HG03097 (cell line): ENCODE measurements around the gene IFI27.

Experiments used
- ATAC-seq: cut with Tn5 transposase; IDR thresholded peaks from one replicate; pipeline ENCODE4 v1.9.1; 2021; ENCODE audit not compliant: unreplicated experiment, low FRiP score

Gene IFI27

DNA sequence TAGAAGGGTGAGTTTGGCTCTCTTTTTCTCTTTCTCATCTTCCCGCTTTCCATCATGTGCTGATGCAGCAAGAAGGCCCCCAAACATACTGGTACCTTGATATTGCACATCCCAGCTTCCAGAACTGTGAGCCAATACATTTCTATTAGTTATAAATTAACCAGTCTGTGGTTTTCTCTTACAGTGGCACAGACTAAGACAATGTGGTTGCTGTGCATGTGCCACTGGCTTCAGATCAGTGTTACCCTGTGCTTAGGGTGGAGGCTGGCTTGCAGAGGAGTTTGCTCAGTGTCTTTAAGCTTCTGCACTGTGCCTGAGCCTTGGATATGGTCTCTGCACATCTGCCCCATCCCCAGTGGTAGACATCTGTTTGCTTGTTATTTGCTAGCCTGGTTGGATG lies 13.3 kb downstream of the IFI27 start:
- no peak for ATAC-seq

DNA sequence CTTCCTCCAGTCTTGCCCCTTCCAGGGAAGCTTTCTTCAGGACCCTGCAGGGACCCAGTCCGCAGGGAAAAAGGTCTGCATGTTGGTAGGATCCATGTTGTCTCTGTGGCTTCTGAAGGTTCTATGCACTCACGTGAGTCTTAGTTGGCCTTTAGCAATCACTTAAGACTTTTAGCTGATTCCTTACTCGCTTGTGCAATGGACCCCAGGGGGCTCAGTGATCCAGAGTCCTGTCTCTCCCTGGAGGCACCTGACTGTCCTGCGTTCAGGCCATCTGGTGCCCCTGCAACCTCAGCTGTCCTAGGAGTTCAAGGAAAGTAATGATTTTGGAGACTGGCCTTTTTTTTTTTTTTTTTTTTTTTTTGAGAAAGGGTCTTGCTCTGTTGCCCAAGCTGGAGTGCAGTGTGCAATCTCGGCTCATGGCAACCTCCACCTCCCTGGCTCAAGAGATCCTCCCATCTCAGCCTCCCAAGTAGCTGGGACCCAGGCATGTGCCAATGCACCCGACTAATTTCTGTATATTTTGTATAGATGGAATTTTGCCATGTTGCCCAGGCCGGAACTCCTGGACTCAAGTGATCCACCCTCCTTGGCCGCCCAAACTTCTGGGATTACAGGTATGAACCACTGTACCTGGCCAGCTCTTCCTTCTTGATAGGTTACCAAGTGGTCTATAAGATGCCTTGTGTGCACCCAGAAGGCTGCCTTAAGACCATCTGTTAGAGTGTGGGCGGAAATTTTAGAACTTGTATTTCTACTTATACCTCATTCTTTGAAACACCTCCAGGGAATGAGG lies 14.2 kb downstream of the IFI27 start:
- ATAC-seq = no peak

- ATAC-seq = no peak
These were observed 15.3 kb downstream of the IFI27 start for GRCh38 chr14:94125659-94126418.

GRCh38 chr14:94126419-94126677 lies 15.8 kb downstream of the IFI27 start:
- ATAC-seq = no peak

DNA sequence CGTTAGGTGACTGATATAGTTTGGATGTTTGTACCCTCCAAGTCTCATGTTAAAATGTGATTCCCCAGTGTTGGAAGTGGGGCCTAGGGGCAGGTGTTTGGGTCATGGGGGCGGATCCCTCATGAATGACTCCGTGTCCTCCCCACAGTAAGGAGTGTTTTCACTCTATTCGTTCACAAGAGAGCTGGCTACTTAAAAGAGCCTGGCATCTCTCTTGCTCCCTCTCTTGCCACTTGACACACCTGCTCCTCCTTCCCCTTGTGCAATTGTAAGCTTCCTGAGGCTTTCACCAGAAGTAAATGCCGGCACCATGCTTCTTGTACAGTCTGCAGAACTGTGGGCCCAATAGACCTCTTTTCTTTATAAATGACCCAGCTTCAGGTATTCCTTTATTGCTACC lies 16.3 kb downstream of the IFI27 start:
- ATAC-seq = no peak

- ATAC-seq = no peak
These were observed 16.8 kb downstream of the IFI27 start for GRCh38 chr14:94127330-94127729.

GRCh38 chr14:94128216-94128839 lies 17.8 kb downstream of the IFI27 start:
- no peak for ATAC-seq

GRCh38 chr14:94129111-94129757 lies 18.7 kb downstream of the IFI27 start, which contains the start of gene IFI27L2:
Gene IFI27L2 (minus strand): TSS chr14:94129604. CDS start chr14:94129564, 40 bp downstream.
- peak; percentile 81 for ATAC-seq

DNA sequence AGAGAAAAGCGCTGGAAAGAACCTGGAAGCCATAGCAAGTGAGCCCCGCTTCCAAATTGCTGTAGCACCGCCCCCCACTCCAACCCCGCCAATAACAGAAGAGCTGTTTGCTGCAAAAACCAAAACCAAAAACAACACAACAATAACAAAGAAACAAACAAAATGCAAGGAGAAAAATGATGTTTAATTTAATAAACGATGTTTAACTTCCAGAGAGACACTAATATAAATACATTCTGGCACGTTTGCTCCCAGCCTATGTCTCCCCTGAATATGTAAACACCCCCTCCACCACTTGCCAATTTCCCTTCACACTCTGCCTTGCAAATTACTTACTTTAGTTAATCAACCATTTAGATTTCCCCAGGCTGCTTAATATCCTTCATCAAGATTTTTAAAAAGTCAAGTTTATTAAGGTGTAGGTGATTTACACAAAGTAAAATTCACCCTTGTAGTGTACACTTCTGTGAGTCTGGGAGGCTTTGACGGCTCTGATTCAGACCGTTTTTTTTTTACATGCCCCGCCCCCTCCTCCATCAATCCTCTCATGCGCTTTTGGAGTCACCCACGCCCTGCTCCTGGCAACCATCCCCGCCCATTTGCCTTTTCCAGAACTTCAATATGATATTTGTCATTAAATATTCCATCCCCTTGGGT lies 19.4 kb downstream of the IFI27 start:
- no peak for ATAC-seq

DNA sequence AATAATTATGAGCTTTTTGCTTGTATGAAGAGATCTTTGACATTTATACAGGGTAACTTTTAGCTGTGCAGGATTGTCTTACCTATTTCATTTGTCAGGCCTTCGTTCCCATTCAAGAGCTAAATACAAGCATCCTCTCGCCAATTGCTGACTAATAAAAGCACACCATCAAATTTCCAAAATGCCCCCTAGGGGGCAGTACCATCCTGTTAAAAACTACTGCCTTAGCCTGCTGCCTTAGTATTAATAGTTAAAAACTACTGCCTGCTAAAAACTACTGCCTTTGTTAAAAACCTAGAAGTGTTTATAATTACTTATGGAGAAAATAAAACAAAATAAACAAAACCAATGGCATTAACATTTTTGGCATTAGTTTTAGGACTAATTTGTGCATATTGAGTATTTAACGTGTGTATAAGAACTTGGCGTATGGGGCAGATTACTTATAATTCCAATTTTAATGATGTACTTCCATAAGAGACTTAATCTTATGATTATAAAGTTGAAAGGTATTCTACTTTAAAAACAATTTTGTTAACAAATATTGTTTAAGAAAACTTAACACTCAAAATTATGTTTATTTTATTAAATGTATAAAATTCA lies 21.9 kb downstream of the IFI27 start:
- ATAC-seq = no peak

- no peak for ATAC-seq
These were observed 24.9 kb downstream of the IFI27 start for GRCh38 chr14:94135476-94135875.

DNA sequence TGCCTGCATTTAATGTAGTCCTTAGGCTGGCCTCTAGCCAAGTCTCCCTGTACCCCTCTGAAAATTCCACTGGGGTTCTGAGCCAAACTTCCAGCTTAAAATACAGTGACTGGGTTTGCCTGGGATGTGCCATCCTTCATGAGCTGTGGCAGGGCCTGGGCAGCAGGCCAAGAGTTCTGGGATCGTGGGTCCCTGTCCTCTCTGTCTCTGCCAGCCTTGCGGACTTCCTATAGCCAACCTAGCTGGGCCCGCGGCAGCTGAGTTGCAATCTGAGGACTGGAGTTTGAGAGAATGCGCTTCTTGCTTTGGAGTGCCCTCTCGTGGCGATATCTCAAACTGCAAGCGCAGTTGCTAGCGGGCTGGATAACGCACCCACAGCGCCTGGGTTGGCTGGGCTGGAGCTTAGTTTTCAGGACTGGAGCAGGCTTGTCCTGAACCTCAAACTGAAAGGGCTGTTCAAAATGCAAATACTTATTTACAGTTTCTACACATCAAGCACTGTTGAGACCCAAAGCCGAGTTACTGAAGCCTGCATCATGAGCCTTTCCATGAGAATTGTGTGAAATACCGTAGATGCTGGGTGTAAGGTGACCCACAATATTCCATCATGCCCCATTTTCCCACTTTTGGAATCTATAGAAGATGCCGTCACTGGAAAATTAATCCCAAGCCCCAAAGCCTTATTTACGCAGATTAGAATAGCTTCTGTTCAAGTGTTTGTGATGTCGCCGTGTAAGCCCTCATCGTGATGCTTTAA lies 26.2 kb downstream of the IFI27 start:
- ATAC-seq = no peak

DNA sequence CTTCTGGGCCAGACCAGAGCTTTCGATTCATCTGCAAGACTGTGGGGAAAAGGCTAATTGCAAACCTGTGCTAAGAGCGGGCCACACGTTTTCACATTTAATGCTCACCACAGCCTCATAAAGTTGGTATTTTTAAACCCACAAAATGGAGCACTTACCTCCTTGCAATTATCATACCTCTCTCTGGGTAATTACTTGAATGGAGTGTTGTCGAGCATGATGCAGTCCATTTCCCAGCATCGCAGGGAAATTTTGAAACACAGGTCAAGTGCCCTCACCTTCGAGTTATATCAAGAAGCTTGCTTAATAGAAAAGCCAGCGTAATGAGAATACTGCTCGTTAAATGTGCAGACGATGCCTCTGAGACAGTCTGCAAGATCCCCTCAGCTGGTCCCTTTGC lies 27.7 kb downstream of the IFI27 start:
- no peak for ATAC-seq

- ATAC-seq = no peak
These were observed 28.5 kb downstream of the IFI27 start for GRCh38 chr14:94139006-94139405.

GRCh38 chr14:94139421-94139820 lies 28.9 kb downstream of the IFI27 start:
- no peak for ATAC-seq

DNA sequence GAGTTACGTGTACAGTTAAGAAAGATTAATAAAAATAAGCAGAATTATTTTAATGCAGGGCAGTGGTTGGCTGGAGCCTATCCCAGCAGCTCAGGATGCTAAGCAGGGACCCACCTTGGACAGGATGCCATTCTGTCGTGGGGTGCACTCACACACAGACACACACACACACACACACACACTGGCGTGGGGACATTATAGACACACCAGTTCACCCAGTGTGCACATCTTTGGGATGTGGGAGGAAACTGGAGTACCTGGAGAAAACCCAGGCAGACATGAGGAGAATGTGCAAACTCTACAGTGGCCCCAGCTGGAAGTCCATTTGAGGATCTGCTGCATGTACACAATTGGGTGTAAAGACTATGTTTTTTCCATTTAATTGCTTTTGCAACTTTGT lies 31.7 kb downstream of the IFI27 start:
- no peak for ATAC-seq

DNA sequence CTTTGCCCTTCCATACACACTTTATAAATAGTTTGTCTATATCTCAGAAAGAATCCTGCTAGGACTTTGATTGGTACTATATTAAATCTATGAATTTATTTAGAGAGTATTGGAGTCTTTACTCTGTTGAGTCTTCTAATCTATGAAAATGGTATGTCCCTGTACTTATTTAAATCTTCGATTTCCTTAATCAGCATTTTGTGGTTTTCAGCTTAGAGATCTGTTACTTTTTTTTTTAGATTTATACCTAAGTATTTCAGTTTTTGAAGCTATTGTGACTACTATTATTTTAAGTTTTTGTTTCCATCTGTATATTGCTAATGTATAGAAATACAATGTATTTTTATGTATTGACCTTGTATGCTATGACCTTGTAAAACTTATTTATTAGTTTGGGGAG lies 32.3 kb downstream of the IFI27 start:
- no peak for ATAC-seq

- ATAC-seq = no peak
These were observed 32.7 kb downstream of the IFI27 start for GRCh38 chr14:94143239-94143638.

DNA sequence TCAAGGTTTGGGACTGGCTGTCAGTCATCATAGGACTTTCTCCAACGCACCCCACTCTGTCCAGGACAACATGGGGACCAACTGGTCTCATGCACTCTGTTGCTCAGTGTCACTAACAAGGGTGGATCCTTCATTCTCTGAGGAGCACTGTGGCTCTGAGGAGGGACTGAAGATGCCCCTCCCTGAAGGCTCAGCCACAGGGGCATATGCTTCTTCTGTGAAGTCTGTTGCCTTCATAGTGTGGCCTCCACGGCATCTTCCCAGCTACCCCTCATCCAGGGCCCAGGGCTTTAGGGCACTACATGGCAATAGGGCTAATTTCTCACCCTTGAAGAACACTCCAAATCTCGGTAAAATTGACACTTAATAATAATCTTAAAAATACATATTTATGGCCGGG lies 33.2 kb downstream of the IFI27 start:
- no peak for ATAC-seq

- no peak for ATAC-seq
These were observed 34.2 kb downstream of the IFI27 start for GRCh38 chr14:94144765-94145164.
